Effector memory CD4-positive, alpha-beta T cell (primary cell): ENCODE measurements around the gene TRAP1.

Source experiments
- DNase-seq, 3 donors: peaks; one replicate each; pipeline ENCODE4 v3.0.0-alpha.2; 2020
- H3K27ac ChIP-seq: 2 replicates; pipeline ENCODE4 v1.7.0; 2013; ENCODE audit warnings: mild to moderate bottlenecking, low read length, moderate library complexity; ENCODE audit not compliant: insufficient read depth, poor library complexity, severe bottlenecking
- H3K27me3 ChIP-seq: replicated peaks from 2 replicates; pipeline ENCODE4 v1.7.0; 2013; ENCODE audit warnings: mild to moderate bottlenecking, low read length; ENCODE audit not compliant: insufficient read depth, control insufficient read depth, poor library complexity, severe bottlenecking
- H3K36me3 ChIP-seq: 2 replicates; pipeline ENCODE4 v1.7.0; 2013; ENCODE audit warnings: mild to moderate bottlenecking, low read length, moderate library complexity; ENCODE audit not compliant: control insufficient read depth, insufficient read depth
- H3K4me1 ChIP-seq: 2 replicates; pipeline ENCODE4 v1.7.0; 2013; ENCODE audit warnings: low read length, mild to moderate bottlenecking; ENCODE audit not compliant: control insufficient read depth, insufficient read depth, poor library complexity, severe bottlenecking
- H3K4me3 ChIP-seq: 2 replicates; pipeline ENCODE4 v1.7.0; 2013; ENCODE audit warnings: low read length, low read depth, mild to moderate bottlenecking; ENCODE audit not compliant: insufficient read depth, poor library complexity, severe bottlenecking
- H3K9me3 ChIP-seq: 2 replicates; pipeline ENCODE4 v1.7.0; 2013; ENCODE audit warnings: mild to moderate bottlenecking, low read length, moderate library complexity; ENCODE audit not compliant: control insufficient read depth

Gene TRAP1

GRCh38 chr16:3738128-3738527, 20.8 kb upstream of the TRAP1 start:
- Histone ChIP-seq H3K4me3 (no peak overlapping the region), H3K27ac (no peak overlapping the region), H3K36me3 (peaks cover 88% of the 10 kb centered on the region), H3K9me3 (no peaks in the 10 kb centered on the region), H3K27me3 (no peaks in the 10 kb centered on the region), H3K4me1 (no peaks in the 10 kb centered on the region)
- DNase-seq = no peak

DNA sequence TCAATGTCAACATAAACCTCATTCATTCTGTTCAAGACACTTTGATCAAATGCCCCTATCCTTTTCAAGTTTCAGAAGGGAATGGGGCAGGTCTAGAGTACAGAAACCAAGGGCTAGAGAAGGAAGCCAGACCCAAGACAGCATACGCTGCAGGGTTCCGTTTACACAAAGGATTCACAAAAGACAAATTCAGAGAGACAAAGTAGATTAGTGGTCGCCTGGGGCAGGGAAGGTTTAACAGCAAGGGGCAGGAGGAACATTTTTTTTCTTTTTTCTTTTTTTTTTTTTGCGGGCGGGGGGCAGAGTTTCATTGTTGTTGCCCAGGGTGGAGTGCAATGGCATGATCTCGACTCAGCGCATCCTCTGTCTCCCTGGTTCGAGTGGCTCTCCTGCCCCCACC, 19.9 kb upstream of the TRAP1 start:
- no peak for DNase-seq
- Histone ChIP-seq H3K4me3 (no peak overlapping the region), H3K27me3 (no peaks in the 10 kb centered on the region), H3K36me3 (peaks cover 83% of the 10 kb centered on the region), H3K4me1 (no peaks in the 10 kb centered on the region), H3K9me3 (no peaks in the 10 kb centered on the region), H3K27ac (no peak overlapping the region)

DNA sequence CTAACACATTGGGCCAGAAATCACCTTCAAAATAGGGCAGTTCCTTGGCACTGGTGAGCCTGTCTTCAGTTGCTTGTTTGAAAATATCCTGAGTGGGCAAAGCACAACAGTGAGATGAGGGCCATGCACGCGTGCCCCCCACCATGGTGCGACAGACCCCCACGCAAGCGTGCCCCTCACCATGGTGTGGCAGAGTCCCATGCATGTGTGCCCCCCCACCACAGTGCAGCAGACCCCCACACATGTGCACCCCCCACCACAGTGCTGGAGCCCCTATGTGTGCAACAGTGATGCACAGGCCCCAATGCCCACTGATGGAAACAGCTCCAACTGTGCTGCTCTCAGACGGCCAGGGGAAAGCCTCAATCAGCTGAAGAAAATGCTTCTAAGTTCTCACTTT, 18.8 kb upstream of the TRAP1 start:
- Histone ChIP-seq H3K27me3 (no peaks in the 10 kb centered on the region), H3K9me3 (no peaks in the 10 kb centered on the region), H3K36me3 (peaks cover 84% of the 10 kb centered on the region), H3K27ac (no peak overlapping the region), H3K4me1 (no peaks in the 10 kb centered on the region), H3K4me3 (no peak overlapping the region)
- no peak for DNase-seq

DNA sequence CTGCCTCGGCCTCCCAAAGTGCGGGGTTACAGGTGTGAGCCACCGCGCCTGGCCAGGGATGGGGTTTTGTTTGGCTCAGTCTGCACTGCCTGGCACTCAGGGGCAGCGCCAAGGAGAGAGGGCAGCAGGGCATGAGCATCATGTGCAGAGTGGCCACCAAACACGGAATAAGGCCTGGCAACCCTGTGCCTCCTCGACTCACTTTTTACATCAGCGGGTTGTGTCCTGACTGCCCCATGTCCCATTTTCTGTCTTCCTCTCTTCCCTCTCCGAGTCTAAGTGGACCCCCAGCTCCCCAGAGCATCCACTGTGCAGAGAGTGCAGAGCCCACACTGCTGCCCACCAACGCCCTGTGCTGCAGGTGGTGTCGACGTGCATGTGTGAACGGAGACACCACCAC, 18.2 kb upstream of the TRAP1 start:
- DNase-seq = no peak
- Histone ChIP-seq H3K4me1 (no peaks in the 10 kb centered on the region), H3K27ac (no peak overlapping the region), H3K4me3 (no peak overlapping the region), H3K36me3 (peaks cover 85% of the 10 kb centered on the region), H3K9me3 (no peaks in the 10 kb centered on the region), H3K27me3 (no peaks in the 10 kb centered on the region)

- H3K4me3 ChIP-seq = no peak overlapping the region
- H3K27me3 ChIP-seq = no peaks in the 10 kb centered on the region
- no peak for DNase-seq
- no peak overlapping the region for H3K27ac ChIP-seq
- no peaks in the 10 kb centered on the region for H3K9me3 ChIP-seq
- no peaks in the 10 kb centered on the region for H3K4me1 ChIP-seq
- peaks cover 85% of the 10 kb centered on the region for H3K36me3 ChIP-seq
Measured at GRCh38 chr16:3734758-3735221, 17.5 kb upstream of the TRAP1 start.

- Histone ChIP-seq H3K4me1 (no peaks in the 10 kb centered on the region), H3K4me3 (no peak overlapping the region), H3K9me3 (no peaks in the 10 kb centered on the region), H3K27ac (no peak overlapping the region), H3K36me3 (peaks cover 85% of the 10 kb centered on the region), H3K27me3 (no peaks in the 10 kb centered on the region)
- no peak for DNase-seq
Measured at GRCh38 chr16:3734084-3734757, 16.9 kb upstream of the TRAP1 start.

- DNase-seq = no peak
- Histone ChIP-seq H3K9me3 (no peaks in the 10 kb centered on the region), H3K27ac (no peak overlapping the region), H3K27me3 (no peaks in the 10 kb centered on the region), H3K4me3 (no peak overlapping the region), H3K4me1 (no peaks in the 10 kb centered on the region), H3K36me3 (peaks cover 81% of the 10 kb centered on the region)
Measured at GRCh38 chr16:3732171-3732570, 14.8 kb upstream of the TRAP1 start.

DNA sequence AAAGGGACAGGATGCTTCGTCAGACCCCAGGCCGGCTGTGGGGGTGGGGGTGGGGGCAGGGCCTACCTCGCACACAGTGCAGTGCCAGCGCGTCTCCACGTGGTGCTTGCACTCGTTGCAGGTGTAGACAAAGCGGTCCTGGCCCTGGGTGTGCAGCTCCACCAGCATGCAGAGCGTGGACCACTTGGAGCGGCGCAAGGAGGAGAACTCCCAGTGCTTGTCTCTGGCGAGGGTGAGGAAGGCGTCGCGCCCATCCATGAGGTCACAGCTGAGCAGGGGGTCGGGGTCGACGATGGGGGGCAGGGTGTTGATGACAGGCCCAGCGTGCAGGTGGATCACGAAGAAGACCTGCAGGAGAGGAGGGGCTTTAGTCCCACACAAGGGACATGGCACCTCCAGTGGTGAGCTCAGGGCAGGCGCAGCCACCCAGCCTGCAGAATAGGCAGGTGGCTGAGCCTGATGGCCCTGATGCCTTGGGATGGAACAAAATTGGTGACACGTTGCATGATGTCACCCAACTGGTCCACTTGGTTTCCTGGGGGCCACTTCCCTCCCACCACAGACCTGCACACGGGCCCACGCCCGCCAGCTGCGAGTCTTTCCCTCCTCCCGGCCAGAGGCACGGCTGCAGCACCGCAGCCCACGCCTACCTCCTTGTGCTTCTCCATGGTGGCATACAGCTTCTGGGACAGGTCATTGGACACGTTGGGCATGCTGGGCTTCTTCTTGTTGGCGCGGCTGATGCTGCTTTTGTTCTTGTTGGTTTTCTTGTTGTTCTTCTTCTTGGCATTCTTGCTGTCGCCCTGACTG, 14.0 kb upstream of the TRAP1 start:
- H3K4me1 ChIP-seq = no peaks in the 10 kb centered on the region
- no peaks in the 10 kb centered on the region for H3K9me3 ChIP-seq
- H3K27ac ChIP-seq = no peak overlapping the region
- no peak for DNase-seq
- H3K36me3 ChIP-seq = peaks cover 73% of the 10 kb centered on the region
- H3K4me3 ChIP-seq = no peak overlapping the region
- H3K27me3 ChIP-seq = no peaks in the 10 kb centered on the region

GRCh38 chr16:3730161-3731125, 13.1 kb upstream of the TRAP1 start:
- H3K9me3 ChIP-seq = no peaks in the 10 kb centered on the region
- no peak for DNase-seq
- peaks cover 66% of the 10 kb centered on the region for H3K36me3 ChIP-seq
- H3K27me3 ChIP-seq = no peaks in the 10 kb centered on the region
- no peak overlapping the region for H3K27ac ChIP-seq
- H3K4me3 ChIP-seq = no peak overlapping the region
- no peaks in the 10 kb centered on the region for H3K4me1 ChIP-seq
